SIG-M5 (cell line): ENCODE results near the gene MCHR2.

ENCODE experiments used
- DNase-seq: peaks from one replicate; lab custom pipeline; 2025; lab: John Stamatoyannopoulos, UW

The MCHR2 gene

GRCh38 chr6:99905209-99906106 is 88.6 kb downstream of the MCHR2 start:
- DNase-seq = no peak

DNA sequence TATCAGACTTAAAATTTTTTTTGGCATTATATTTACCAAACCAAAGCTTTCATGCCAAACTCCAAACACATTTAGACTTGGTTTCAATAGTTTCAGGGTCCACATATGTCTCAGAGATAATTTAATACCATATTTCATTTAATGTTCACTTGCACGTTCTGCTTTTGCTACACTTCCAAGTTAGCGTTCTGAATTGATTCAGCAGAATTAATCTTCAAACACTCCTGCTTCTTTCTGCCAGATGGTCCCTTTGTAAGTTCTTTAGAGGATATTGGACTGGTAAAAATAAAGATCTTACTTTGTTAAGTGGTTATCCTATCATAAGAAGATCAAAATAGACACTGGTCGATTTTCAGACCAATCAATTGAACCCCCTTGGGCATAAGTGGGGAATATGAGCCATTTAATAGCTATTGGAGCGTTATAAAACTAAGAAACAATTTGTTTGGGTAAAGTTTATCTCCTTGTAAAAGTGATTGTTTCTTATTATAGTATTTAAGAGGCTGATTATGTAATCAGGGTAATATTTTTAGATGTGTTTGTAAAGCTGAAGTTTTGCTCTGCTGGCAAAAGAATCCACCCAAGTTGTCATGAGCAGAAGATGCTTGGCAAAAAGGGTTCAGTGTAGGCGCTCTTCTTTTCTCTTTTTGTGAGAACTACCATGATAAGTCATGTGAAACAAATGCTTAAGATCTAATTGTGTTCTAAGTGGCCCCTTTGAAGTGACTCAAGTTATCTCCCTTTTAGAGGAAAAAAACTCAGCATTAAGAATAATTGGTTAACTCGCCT is 92.2 kb downstream of the MCHR2 start:
- DNase-seq = no peak

- DNase-seq = no peak
These were observed 99.2 kb downstream of the MCHR2 start for GRCh38 chr6:99894815-99895214.

DNA sequence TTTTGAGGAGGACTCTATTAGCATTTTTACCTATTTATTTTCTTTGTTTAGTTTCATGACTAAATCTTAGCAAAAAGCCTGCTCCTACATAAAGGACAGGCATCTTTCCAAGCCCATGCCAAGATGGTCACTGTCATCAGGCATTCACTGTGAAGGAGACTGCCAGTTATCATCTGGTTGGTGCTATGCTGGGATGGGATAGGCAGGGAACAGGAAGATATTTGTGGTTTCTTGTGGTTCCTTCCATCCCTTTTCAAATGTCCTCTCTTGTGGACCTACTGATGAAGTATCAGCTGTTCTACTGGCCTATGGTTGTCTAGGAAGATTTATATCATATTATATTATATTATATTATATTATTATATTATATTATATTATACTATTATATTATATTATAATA is 107.0 kb downstream of the MCHR2 start:
- no peak for DNase-seq

GRCh38 chr6:99885051-99885450 is 109.0 kb downstream of the MCHR2 start:
- DNase-seq = no peak

GRCh38 chr6:99882128-99882702 is 111.8 kb downstream of the MCHR2 start:
- DNase-seq = no peak

DNA sequence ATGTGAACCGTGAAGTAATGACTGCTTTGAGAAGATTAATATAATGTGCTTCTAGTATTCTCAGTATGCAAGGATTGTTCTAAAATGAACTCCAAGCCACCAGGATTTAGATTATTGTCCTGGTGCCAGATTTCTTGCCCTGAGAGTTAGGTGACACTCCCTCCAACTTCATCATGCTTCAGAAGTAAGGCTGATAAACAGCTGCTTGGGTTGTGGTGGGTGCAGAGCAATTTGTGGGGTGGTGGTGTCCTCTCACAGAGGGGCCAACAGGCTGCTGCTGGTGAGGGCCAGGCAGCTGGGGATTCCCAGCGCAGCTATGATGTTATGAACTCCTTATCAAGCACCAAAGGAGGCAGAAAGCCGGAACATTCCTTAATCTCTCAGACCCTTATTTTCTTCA is 114.6 kb downstream of the MCHR2 start:
- DNase-seq = no peak

DNA sequence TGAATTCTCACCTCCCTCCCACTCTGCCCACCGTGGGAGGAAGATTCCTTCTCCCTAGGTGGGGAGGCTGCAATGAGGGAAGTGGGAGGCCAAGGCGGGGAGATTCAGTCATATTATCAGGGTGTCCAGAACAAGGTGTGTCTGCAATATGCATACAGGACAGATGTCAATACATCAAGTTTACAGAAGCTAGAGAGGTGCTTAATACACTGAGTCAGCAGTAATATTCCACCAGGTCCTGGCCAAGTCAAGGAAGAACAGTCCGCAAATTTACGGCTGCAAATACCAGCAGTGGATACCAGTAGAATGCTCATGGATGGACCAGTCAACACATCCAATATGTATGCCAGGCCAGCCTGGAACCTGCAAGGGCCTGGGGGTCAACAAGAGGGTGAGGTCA is 119.0 kb downstream of the MCHR2 start:
- DNase-seq = no peak

- DNase-seq = no peak
These were observed 120.9 kb downstream of the MCHR2 start for GRCh38 chr6:99873084-99873483.

DNA sequence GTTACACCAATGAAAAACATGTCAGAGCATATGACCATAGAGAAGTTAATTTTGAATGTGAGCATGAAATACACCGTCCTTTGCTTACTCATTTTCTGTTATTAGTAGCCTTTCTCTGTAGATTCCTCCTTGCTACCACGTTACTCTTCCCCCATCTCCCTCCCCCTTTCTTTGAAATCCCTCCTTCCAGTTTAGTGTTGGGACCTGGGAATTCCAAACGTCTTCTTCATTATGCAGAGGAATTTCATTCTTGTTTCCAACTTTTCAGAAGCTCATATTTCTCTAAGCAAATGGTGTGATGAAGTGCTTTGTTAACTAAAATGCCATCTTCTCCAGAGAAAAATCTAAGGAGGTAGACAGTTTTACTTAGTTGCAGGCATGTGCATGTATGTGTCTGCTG is 122.4 kb downstream of the MCHR2 start:
- no peak for DNase-seq
